Measurements from ENCODE around the gene TMEM82. TPM values are rescaled to one million over a fixed set of nuclear protein-coding genes. Genes with fewer than 3 reads are reported as not detected.

The TMEM82 gene
- total RNA-seq, 1 donor from 2014 or later = not detected

- H3K4me1 ChIP-seq = peaks cover 54% of the 10 kb centered on the region
- no peak for TF ChIP-seq CTCF (IDR thresholded peaks at IDR 0.05; ENCODE audit: borderline replicate concordance)
- no peak overlapping the region for H3K4me3 ChIP-seq
- DNase-seq = no peak
- H3K27me3 ChIP-seq (ENCODE audit: low read depth) = no peaks in the 10 kb centered on the region
- H3K9me3 ChIP-seq (replicated peaks) = no peaks in the 10 kb centered on the region
- intact Hi-C loops (cut with micrococcal nuclease) = no loop called here
- H3K36me3 ChIP-seq = peaks cover 91% of the 10 kb centered on the region
- no peak overlapping the region for H3K27ac ChIP-seq (replicated peaks)
Measured at GRCh38 chr1:15722411-15722810, 19.9 kb upstream of the TMEM82 start.

- Histone ChIP-seq H3K4me1 (peaks cover 54% of the 10 kb centered on the region), H3K9me3 (replicated peaks) (no peaks in the 10 kb centered on the region), H3K36me3 (peaks cover 91% of the 10 kb centered on the region), H3K27ac (replicated peaks) (no peak overlapping the region), H3K4me3 (no peak overlapping the region), H3K27me3 (ENCODE audit: low read depth) (no peaks in the 10 kb centered on the region)
- DNase-seq = no peak
- intact Hi-C loops (cut with micrococcal nuclease) = no loop called here
- no peak for TF ChIP-seq CTCF (IDR thresholded peaks at IDR 0.05; ENCODE audit: borderline replicate concordance)
Measured at GRCh38 chr1:15722836-15723532, 19.3 kb upstream of the TMEM82 start.

DNA sequence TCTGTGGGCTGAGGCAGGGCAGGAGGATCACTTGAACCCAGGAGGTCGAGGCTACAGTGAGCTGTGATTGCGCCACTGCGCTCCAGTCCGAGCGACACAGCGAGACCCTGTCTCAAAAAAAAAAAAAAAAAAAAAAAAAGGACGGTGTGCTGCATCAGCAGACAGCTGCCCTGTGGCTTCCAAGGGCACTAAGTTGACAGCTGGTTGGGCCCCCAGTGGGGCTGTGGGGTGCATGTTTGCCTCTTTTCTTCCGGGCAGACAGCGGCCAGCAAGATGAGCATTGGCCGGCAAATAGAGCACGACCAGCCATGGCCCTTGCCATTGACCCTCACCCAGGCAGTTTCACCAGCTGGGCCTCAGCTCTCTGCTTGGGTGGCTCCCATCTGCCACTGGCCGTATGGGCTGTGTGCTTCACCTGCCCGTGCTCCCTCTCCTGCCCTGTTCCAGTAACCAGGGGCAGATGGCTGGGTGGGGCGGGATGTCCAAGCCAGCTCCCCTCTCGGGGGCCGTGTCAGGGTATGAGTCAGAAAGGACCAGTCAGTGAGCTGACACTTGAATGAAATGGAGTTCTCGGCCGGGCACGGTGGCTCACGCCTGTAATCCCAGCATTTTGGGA lies 18.6 kb upstream of the TMEM82 start:
- DNase-seq = no peak
- intact Hi-C loops (cut with micrococcal nuclease) = no loop called here
- H3K36me3 ChIP-seq = peaks cover 92% of the 10 kb centered on the region
- H3K4me3 ChIP-seq = no peak overlapping the region
- no peak for TF ChIP-seq CTCF (IDR thresholded peaks at IDR 0.05; ENCODE audit: borderline replicate concordance)
- H3K27me3 ChIP-seq (ENCODE audit: low read depth) = no peaks in the 10 kb centered on the region
- H3K27ac ChIP-seq (replicated peaks) = no peak overlapping the region
- no peaks in the 10 kb centered on the region for H3K9me3 ChIP-seq (replicated peaks)
- H3K4me1 ChIP-seq = peaks cover 54% of the 10 kb centered on the region

DNA sequence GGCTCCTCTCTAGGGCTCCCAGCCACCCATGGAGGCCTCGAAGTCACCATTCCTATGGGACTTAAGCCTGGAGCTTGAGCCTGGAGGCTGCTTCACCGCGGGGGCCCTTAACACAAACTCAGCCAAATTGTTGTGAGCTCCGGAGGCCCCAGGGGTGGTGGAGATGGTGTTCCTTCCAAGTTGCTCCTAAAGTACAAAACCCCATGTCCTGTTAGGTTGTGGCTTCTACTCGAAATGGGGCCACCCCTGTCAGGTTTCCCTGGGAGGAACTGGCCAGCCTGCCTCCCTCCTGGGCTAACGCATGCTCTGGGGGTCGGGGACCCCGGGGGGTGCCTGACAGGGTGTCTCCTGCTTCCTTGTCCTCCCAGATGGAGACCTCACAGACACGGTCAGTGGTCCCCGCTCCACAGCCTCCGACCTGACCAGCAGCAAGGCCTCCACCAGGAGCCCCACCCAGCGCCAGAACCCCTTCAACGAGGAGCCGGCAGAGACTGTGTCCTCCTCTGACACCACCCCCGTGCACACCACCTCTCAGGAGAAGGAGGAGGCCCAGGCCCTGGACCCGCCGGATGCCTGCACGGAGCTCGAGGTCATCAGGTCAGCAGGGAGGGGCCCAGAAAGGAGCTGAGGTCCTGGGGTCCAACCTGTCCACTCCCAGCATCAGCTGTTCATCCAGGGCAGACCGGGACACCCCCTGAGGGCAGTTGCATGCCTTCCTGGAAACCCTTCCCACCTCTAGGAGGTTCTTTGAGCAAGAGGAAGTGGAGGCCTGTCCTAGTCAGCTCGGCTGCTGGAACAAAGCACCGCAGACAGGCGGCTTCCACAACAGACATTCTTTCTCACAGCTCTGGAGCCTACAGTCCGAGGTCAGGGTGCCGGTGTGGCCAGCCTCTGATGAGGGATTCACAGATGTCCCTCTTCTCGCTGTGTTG lies 17.1 kb upstream of the TMEM82 start:
- Histone ChIP-seq H3K4me1 (peaks cover 44% of the 10 kb centered on the region), H3K27ac (replicated peaks) (no peak overlapping the region), H3K4me3 (no peak overlapping the region), H3K36me3 (peaks cover 92% of the 10 kb centered on the region), H3K27me3 (ENCODE audit: low read depth) (no peaks in the 10 kb centered on the region), H3K9me3 (replicated peaks) (no peaks in the 10 kb centered on the region)
- DNase-seq = no peak
- TF ChIP-seq CTCF (IDR thresholded peaks at IDR 0.05; ENCODE audit: borderline replicate concordance) = no peak
- intact Hi-C loops (cut with micrococcal nuclease) = no loop called here

DNA sequence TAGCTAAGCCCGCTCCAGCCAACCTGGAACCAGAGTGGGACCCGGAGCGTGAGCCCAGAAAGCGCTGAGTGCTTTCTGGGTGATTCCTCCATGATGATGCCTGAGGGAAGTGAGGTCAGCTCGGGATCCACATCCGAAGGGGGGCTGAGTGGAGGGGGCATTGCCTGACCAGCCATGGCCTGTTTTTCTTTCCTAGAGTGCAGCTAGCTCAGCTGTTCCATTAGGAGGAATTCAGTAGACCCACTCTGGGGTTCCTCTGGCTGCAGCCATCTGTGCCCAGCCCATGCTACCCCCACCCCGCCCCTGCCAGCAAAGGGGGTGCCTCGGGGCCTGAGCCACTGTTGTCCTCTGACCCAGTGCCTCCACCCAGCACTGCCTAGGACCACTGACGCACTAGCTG lies 15.8 kb upstream of the TMEM82 start:
- TF ChIP-seq CTCF (IDR thresholded peaks at IDR 0.05; ENCODE audit: borderline replicate concordance) = no peak
- peak overlapping the region; percentile 41 for H3K27ac ChIP-seq (replicated peaks)

More for the DNA sequence above, 15.8 kb upstream of the TMEM82 start:
- no peaks in the 10 kb centered on the region for H3K9me3 ChIP-seq (replicated peaks)
- H3K36me3 ChIP-seq = peaks cover 92% of the 10 kb centered on the region
- H3K27me3 ChIP-seq (ENCODE audit: low read depth) = no peaks in the 10 kb centered on the region
- DNase-seq = no peak
- intact Hi-C loops (cut with micrococcal nuclease) = no loop called here
- no peak overlapping the region for H3K4me3 ChIP-seq
- peaks cover 31% of the 10 kb centered on the region for H3K4me1 ChIP-seq
